ENCODE data around the gene TNFSF9. TPM values are rescaled to one million over a fixed set of nuclear protein-coding genes. Genes with fewer than 3 reads are reported as not detected.

Gene TNFSF9
- total and polyA plus RNA-seq, 2 of the 8 experiments (the other 6 are each of a cell fraction or from before 2014, with no cell fraction given): 1.7 to 4.4 TPM

DNA sequence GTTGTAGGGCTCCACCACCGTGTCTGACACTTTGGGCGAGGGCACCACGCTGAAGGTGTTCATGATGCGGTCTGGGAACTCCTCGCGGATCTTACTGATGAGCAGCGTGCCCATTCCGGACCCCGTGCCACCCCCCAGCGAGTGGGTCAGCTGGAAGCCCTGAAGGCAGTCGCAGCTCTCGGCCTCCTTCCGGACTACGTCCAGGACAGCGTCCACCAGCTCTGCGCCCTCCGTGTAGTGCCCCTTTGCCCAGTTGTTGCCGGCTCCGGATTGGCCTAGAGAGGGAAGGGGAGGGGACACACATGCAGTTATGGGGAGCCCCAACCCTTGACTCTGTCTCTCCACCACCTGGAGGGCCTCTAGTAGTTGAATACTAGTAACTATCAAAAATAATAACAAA, 34.9 kb upstream of the TNFSF9 start:
- no peak overlapping the region for H2BK20ac ChIP-seq (ENCODE audit: low read length)
- no peaks in the 10 kb centered on the region for H3K9me3 ChIP-seq (ENCODE audit: insufficient read depth in 2 of 2, low read depth in 1 of 2, low read length in 1 of 2)
- no peak overlapping the region for H2AFZ ChIP-seq (ENCODE audit: low read length)
- H2BK12ac ChIP-seq (ENCODE audit: low read depth, low read length): no peak overlapping the region
- no peak overlapping the region for H3K56ac ChIP-seq (replicated peaks; ENCODE audit: insufficient read length, low read depth, low read length)
- peaks cover 0 to 5% (median under 1%) of the 10 kb centered on the region in 4 experiments; a peak in 1 of 8 replicates for H3K36me3 ChIP-seq (ENCODE audit: control insufficient read depth in 2 of 4, insufficient read depth in 4 of 4, low read length in 3 of 4)
- no peaks in the 10 kb centered on the region for H3K79me1 ChIP-seq (ENCODE audit: low read depth, low read length)
- H2BK15ac ChIP-seq (ENCODE audit: low read length): no peak overlapping the region
- H3K4ac ChIP-seq (replicated peaks; ENCODE audit: insufficient read length, low read depth, low read length): no peak overlapping the region
- no peak for FAIRE-seq
- DNase-seq (ENCODE audit: low read depth in 1 of 2, low spot score in 2 of 2): no peak
- H3K27ac ChIP-seq (ENCODE audit: low read depth, low read length): no peak overlapping the region
- 93% methylated on average over 19 of the region's 19 CpGs; no CpG with 5 or more reads in 1 of the 2 experiments for WGBS, 2 experiments (ENCODE audit: extremely low coverage in 1 of 2, insufficient coverage in 1 of 2, insufficient read length in 1 of 2, insufficient replicate concordance in 2 of 2, low coverage in 1 of 2, low lambda C conversion rate in 2 of 2, missing lambda C conversion rate in 1 of 2)
- no peak overlapping the region for H3K14ac ChIP-seq (ENCODE audit: insufficient read length)
- no peak overlapping the region for H3K4me3 ChIP-seq (ENCODE audit: extremely low read depth in 1 of 4, insufficient read depth in 2 of 4, low read depth in 3 of 4, low read length in 4 of 4)
- peaks cover 0 to under 1% (median 0%) of the 10 kb centered on the region in 4 experiments; a peak in 2 of 7 replicates for H3K4me1 ChIP-seq (replicated peaks in 1 of 4; ENCODE audit: control insufficient read depth in 3 of 4, insufficient read depth in 4 of 4, low read length in 3 of 4)
- ChIA-PET POLR2A (ENCODE audit: partially characterized antibody) (interaction anchor here (1.0 to 1.4 kb wide), 2 partner anchors 11 to 20 kb away, joined by 3 read pairs; no protein-coding TSS in a partner anchor), CTCF (ENCODE audit: partially characterized antibody) (interaction anchor here (1.0 kb wide), 1 partner anchor 8 kb away, joined by 4 read pairs; no protein-coding TSS in a partner anchor)
- no peak overlapping the region for H2BK5ac ChIP-seq (ENCODE audit: low read depth, low read length)
- no peak overlapping the region for H3K9ac ChIP-seq (replicated peaks in 1 of 4; ENCODE audit: extremely low read depth in 1 of 4, low read depth in 3 of 4, low read length in 3 of 4)
- H3K23ac ChIP-seq (ENCODE audit: insufficient read length): no peak overlapping the region
- H4K8ac ChIP-seq (ENCODE audit: extremely low read depth, insufficient read depth, low read length): no peak overlapping the region
- peaks cover 0 to 2% (median 0%) of the 10 kb centered on the region in 4 experiments; a peak in 4 of 7 replicates for H3K27me3 ChIP-seq (replicated peaks in 1 of 4; ENCODE audit: control insufficient read depth in 3 of 4, extremely low read depth in 1 of 4, insufficient read depth in 3 of 4, low read length in 3 of 4)
- H4K20me1 ChIP-seq (replicated peaks in 1 of 2; ENCODE audit: control insufficient read depth in 1 of 2, insufficient read depth in 2 of 2, low read length in 2 of 2): no peaks in the 10 kb centered on the region
- H3K79me2 ChIP-seq (ENCODE audit: control insufficient read depth in 1 of 2, insufficient read depth in 2 of 2, low read length in 2 of 2): no peaks in the 10 kb centered on the region
- H3K4me2 ChIP-seq (ENCODE audit: insufficient read depth in 1 of 2, low read depth in 2 of 2, low read length in 2 of 2): no peak overlapping the region
- no peak overlapping the region for H3K18ac ChIP-seq (ENCODE audit: extremely low read depth, low read length)
- H3K23me2 ChIP-seq (ENCODE audit: low read depth, low read length): no peaks in the 10 kb centered on the region
- no peak overlapping the region for H4K5ac ChIP-seq (ENCODE audit: insufficient read length, low read depth, low read length)
- H4K91ac ChIP-seq (replicated peaks; ENCODE audit: insufficient read length, low read length): no peak overlapping the region
- H2BK120ac ChIP-seq (replicated peaks; ENCODE audit: low read depth, low read length): no peak overlapping the region
- H2AK5ac ChIP-seq (ENCODE audit: low read depth, low read length): no peak overlapping the region
- TF ChIP-seq MAFK (IDR thresholded peaks at IDR 0.05; ENCODE audit: low read depth, low read length) (no peak), E2F6 (IDR thresholded peaks at IDR 0.05) (no peak), SIRT6 (IDR thresholded peaks at IDR 0.05; ENCODE audit: low read length) (no peak), BACH1 (IDR thresholded peaks at IDR 0.05; ENCODE audit: low read length) (no peak), JUN (IDR thresholded peaks at IDR 0.05; ENCODE audit: low read depth, low read length) (no peak), CREB1 (IDR thresholded peaks at IDR 0.05) (no peak), SP2 (IDR thresholded peaks at IDR 0.05; ENCODE audit: low read length) (no peak), SUZ12 (IDR thresholded peaks at IDR 0.05; ENCODE audit: low read length) (no peak)
- TF ChIP-seq, protein P1, sequence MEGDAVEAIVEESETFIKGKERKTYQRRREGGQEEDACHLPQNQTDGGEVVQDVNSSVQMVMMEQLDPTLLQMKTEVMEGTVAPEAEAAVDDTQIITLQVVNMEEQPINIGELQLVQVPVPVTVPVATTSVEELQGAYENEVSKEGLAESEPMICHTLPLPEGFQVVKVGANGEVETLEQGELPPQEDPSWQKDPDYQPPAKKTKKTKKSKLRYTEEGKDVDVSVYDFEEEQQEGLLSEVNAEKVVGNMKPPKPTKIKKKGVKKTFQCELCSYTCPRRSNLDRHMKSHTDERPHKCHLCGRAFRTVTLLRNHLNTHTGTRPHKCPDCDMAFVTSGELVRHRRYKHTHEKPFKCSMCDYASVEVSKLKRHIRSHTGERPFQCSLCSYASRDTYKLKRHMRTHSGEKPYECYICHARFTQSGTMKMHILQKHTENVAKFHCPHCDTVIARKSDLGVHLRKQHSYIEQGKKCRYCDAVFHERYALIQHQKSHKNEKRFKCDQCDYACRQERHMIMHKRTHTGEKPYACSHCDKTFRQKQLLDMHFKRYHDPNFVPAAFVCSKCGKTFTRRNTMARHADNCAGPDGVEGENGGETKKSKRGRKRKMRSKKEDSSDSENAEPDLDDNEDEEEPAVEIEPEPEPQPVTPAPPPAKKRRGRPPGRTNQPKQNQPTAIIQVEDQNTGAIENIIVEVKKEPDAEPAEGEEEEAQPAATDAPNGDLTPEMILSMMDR (IDR thresholded peaks at IDR 0.05; ENCODE audit: control extremely low read depth in 1 of 3, insufficient read depth in 1 of 3, low read depth in 1 of 3, low read length in 3 of 3): no peak
- TF ChIP-seq, protein P2, sequence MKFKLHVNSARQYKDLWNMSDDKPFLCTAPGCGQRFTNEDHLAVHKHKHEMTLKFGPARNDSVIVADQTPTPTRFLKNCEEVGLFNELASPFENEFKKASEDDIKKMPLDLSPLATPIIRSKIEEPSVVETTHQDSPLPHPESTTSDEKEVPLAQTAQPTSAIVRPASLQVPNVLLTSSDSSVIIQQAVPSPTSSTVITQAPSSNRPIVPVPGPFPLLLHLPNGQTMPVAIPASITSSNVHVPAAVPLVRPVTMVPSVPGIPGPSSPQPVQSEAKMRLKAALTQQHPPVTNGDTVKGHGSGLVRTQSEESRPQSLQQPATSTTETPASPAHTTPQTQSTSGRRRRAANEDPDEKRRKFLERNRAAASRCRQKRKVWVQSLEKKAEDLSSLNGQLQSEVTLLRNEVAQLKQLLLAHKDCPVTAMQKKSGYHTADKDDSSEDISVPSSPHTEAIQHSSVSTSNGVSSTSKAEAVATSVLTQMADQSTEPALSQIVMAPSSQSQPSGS (IDR thresholded peaks at IDR 0.05; ENCODE audit: low read length): no peak

Measured in H1 (cell line).